Kidney epithelial cell (primary cell): Measurements from ENCODE around the gene EFNB3. TPM values are rescaled to one million over a fixed set of nuclear protein-coding genes. Genes with fewer than 3 reads are reported as not detected.

Experiments used
- DNase-seq: peaks from one replicate; pipeline ENCODE4 v3.0.0-alpha.2; 2010; ENCODE audit warnings: low read depth
- H3K27me3 ChIP-seq: 2 replicates; pipeline ENCODE4 v1.6.0; 2011; ENCODE audit warnings: low read length; ENCODE audit not compliant: control insufficient read depth, insufficient read depth
- H3K36me3 ChIP-seq: 2 replicates; pipeline ENCODE4 v1.5.1; 2011; ENCODE audit warnings: low read length; ENCODE audit not compliant: control insufficient read depth, insufficient read depth
- H3K4me3 ChIP-seq: 2 replicates; pipeline ENCODE4 v1.5.1; 2011; ENCODE audit warnings: low read depth, mild to moderate bottlenecking, control low read depth, low read length
- total RNA-seq: library from RNA; depleted of rRNA; stranded (reverse); fragments of >200 nt; gene quantifications from 2 replicates; pipeline ENCODE4 v1.2.3, GENCODE V29; 2015
- TF ChIP-seq, protein P1 (sequence below): IDR thresholded peaks from 2 replicates; pipeline ENCODE4 v1.5.1; 2011; ENCODE audit warnings: mild to moderate bottlenecking, moderate library complexity, low read length, control low read depth, inconsistent platforms; ENCODE audit not compliant: insufficient read depth, poor library complexity, severe bottlenecking

EFNB3 gene
- total RNA-seq, 1 donor from 2014 or later: 4.7 TPM

DNA sequence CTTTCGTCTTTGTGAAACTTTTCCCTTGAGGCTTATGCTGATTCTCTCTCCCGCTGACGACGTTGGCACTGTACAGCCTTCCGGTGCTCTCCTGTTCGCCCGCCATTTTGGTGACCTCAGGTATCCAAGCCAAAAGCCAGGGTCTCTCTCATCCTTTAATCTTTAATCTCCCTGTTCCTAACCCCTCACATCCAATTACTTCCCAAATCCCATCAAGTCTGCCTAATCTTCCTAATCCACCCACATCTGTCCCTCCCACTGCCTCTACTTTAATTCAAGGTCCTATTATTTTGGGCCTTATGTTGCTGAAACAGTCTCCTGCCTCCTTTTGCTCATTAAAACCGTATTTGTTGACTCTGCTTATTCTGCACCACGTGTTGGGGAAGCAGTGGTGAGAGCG is 9.4 kb upstream of the EFNB3 start:
- DNase-seq: no peak
- H3K36me3 ChIP-seq: no peaks in the 10 kb centered on the region
- TF ChIP-seq, protein P1, sequence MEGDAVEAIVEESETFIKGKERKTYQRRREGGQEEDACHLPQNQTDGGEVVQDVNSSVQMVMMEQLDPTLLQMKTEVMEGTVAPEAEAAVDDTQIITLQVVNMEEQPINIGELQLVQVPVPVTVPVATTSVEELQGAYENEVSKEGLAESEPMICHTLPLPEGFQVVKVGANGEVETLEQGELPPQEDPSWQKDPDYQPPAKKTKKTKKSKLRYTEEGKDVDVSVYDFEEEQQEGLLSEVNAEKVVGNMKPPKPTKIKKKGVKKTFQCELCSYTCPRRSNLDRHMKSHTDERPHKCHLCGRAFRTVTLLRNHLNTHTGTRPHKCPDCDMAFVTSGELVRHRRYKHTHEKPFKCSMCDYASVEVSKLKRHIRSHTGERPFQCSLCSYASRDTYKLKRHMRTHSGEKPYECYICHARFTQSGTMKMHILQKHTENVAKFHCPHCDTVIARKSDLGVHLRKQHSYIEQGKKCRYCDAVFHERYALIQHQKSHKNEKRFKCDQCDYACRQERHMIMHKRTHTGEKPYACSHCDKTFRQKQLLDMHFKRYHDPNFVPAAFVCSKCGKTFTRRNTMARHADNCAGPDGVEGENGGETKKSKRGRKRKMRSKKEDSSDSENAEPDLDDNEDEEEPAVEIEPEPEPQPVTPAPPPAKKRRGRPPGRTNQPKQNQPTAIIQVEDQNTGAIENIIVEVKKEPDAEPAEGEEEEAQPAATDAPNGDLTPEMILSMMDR: no peak

DNA sequence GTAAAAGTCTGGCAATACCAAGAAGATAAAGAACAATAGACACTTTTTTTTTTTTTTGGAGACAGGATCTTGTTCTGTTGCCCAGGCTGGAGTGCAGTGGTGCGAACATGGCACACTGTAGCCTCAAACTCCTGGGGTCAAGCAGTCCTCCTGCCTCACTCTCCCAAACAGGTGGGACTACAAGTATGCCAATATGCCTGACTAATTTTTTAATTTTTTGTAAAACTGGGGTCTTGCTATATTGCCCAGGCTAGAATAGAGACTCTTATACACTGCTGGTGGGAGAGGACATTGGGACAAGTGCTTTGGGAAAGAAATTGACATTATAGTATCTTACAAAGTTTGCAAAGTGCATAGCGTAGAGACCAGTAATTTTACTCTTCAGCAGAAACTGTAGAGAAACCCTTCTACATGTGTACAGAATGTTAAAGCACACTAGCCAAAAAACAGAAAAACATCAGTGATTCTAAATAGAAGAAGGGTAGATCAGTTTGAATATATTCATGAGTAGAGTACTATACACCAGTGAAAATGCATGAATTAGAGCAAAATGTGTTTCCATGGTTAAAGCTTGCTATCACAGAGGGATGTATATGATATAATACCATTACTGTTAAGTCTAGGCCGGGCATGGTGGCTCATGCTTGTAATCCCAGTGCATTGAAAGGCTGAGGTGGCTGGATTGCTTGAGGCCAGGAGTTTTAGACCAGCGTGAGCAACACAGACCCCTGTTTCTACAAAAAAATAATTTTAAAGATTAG is 7.0 kb upstream of the EFNB3 start:
- Histone ChIP-seq H3K36me3 (peaks cover 2% of the 10 kb centered on the region), H3K27me3 (no peaks in the 10 kb centered on the region), H3K4me3 (no peak overlapping the region)
- no peak for DNase-seq
- TF ChIP-seq, protein P1: no peak

More for the DNA sequence above, 9.4 kb upstream of the EFNB3 start:
- Histone ChIP-seq H3K27me3 (no peaks in the 10 kb centered on the region), H3K4me3 (no peak overlapping the region)

DNA sequence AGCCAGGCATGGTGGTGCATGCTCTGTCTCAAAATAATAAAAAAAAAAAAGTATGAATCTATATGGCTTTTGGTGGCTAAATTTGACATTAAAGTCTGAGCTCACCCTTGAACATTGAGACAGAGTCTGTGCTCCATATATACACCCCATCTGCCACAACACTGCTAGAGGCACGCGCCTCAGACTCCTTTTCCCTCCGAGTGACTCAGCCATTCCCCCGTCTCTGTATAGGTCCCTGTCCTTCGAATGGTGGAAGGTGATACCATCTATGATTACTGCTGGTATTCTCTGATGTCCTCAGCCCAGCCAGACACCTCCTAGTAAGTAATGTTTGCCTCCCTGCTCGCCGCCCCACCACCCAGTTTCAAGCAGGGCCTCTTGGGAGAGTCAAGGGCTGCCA is 4.5 kb upstream of the EFNB3 start:
- TF ChIP-seq, protein P1: no peak
- H3K27me3 ChIP-seq: peaks cover 13% of the 10 kb centered on the region
- peaks cover 2% of the 10 kb centered on the region for H3K36me3 ChIP-seq
- H3K4me3 ChIP-seq: no peak overlapping the region
- DNase-seq: no peak

DNA sequence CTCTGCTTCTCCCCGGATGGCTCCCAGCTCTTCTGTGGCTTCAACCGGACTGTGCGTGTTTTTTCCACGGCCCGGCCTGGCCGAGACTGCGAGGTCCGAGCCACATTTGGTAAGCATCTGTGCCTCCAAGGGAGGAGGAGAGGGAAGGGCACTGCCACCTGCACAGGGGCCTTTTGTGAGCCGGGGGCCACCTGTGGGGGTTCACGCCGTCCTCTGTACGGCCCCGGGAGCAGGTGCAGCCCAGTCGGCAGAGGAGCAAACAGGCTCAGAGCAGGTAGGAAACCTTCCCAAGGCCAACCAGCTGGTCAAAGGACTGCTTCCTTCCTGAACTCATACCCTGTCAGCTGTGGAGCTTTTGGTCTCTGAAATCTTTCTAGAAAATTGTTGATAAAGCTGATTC is 3.3 kb upstream of the EFNB3 start:
- Histone ChIP-seq H3K4me3 (no peak overlapping the region), H3K36me3 (peaks cover 2% of the 10 kb centered on the region), H3K27me3 (peaks cover 23% of the 10 kb centered on the region)
- no peak for DNase-seq
- TF ChIP-seq, protein P1: no peak

DNA sequence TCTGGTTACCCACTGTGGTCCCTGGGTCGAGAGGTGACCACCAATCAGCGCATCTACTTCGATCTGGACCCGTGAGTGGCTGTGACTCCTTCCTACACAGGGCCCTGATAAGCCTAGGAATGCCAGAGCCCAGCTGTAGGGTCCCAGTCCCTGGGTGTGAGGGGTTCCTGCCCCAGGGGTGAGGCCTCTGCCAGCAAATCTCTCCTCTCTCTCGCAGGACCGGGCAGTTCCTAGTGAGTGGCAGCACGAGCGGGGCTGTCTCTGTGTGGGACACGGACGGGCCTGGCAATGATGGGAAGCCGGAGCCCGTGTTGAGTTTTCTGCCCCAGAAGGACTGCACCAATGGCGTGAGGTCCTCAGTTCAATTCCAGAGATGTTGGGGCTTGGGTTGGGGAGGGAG is 2.2 kb upstream of the EFNB3 start:
- Histone ChIP-seq H3K4me3 (no peak overlapping the region), H3K36me3 (peaks cover 2% of the 10 kb centered on the region), H3K27me3 (peaks cover 30% of the 10 kb centered on the region)
- TF ChIP-seq, protein P1: no peak
- no peak for DNase-seq
